Measurements from ENCODE around the gene SLC23A1.
"Not testable (repeated sequence)": the region's sequence is repeated elsewhere in the genome, so short reads cannot be mapped to it uniquely, and the experiment has no call there.

Gene SLC23A1

GRCh38 chr5:139374909-139375308, 8.2 kb downstream of the SLC23A1 start:
- no peak overlapping the region for H3K27ac ChIP-seq (ENCODE audit: low read length)
- H3K9ac ChIP-seq (ENCODE audit: low read length), result no peak overlapping the region
- peaks cover 5% of the 10 kb centered on the region for H3K4me1 ChIP-seq (ENCODE audit: control insufficient read depth, low read depth, low read length)
- H3K27me3 ChIP-seq (ENCODE audit: control insufficient read depth, insufficient read depth, low read length), result no peaks in the 10 kb centered on the region
- no peaks in the 10 kb centered on the region for H3K9me3 ChIP-seq (ENCODE audit: control insufficient read depth, low read depth, low read length)
- no peak overlapping the region for H3K4me3 ChIP-seq (ENCODE audit: low read length)
- H3K36me3 ChIP-seq (ENCODE audit: control insufficient read depth, low read depth, low read length), result peaks cover 17% of the 10 kb centered on the region

- H3K27ac ChIP-seq (ENCODE audit: low read length), result no peak overlapping the region
These were observed 11.3 kb downstream of the SLC23A1 start for GRCh38 chr5:139371482-139372435.

GRCh38 chr5:139369181-139369580, 13.9 kb downstream of the SLC23A1 start:
- Histone ChIP-seq H3K27me3 (ENCODE audit: control insufficient read depth, insufficient read depth, low read length) (no peaks in the 10 kb centered on the region), H3K9ac (ENCODE audit: low read length) (no peak overlapping the region), H3K36me3 (ENCODE audit: control insufficient read depth, low read depth, low read length) (peaks cover 60% of the 10 kb centered on the region), H3K4me3 (ENCODE audit: low read length) (no peak overlapping the region), H3K27ac (ENCODE audit: low read length) (no peak overlapping the region), H3K4me1 (ENCODE audit: control insufficient read depth, low read depth, low read length) (no peaks in the 10 kb centered on the region), H3K9me3 (ENCODE audit: control insufficient read depth, low read depth, low read length) (no peaks in the 10 kb centered on the region)

More at GRCh38 chr5:139371482-139372435, 11.3 kb downstream of the SLC23A1 start:
- Histone ChIP-seq H3K4me3 (ENCODE audit: low read length) (no peak overlapping the region), H3K36me3 (ENCODE audit: control insufficient read depth, low read depth, low read length) (peaks cover 39% of the 10 kb centered on the region), H3K4me1 (ENCODE audit: control insufficient read depth, low read depth, low read length) (no peaks in the 10 kb centered on the region), H3K9ac (ENCODE audit: low read length) (no peak overlapping the region), H3K9me3 (ENCODE audit: control insufficient read depth, low read depth, low read length) (no peaks in the 10 kb centered on the region), H3K27me3 (ENCODE audit: control insufficient read depth, insufficient read depth, low read length) (no peaks in the 10 kb centered on the region)

GRCh38 chr5:139368613-139369012, 14.5 kb downstream of the SLC23A1 start:
- peaks cover 66% of the 10 kb centered on the region for H3K36me3 ChIP-seq (ENCODE audit: control insufficient read depth, low read depth, low read length)
- no peak overlapping the region for H3K4me3 ChIP-seq (ENCODE audit: low read length)
- H3K4me1 ChIP-seq (ENCODE audit: control insufficient read depth, low read depth, low read length), result no peaks in the 10 kb centered on the region
- H3K27ac ChIP-seq (ENCODE audit: low read length), result no peak overlapping the region
- no peaks in the 10 kb centered on the region for H3K9me3 ChIP-seq (ENCODE audit: control insufficient read depth, low read depth, low read length)
- no peaks in the 10 kb centered on the region for H3K27me3 ChIP-seq (ENCODE audit: control insufficient read depth, insufficient read depth, low read length)
- no peak overlapping the region for H3K9ac ChIP-seq (ENCODE audit: low read length)

- Histone ChIP-seq H3K36me3 (ENCODE audit: control insufficient read depth, low read depth, low read length) (peaks cover 52% of the 10 kb centered on the region), H3K27me3 (ENCODE audit: control insufficient read depth, insufficient read depth, low read length) (no peaks in the 10 kb centered on the region), H3K27ac (ENCODE audit: low read length) (no peak overlapping the region), H3K4me3 (ENCODE audit: low read length) (no peak overlapping the region), H3K9me3 (ENCODE audit: control insufficient read depth, low read depth, low read length) (no peaks in the 10 kb centered on the region), H3K4me1 (ENCODE audit: control insufficient read depth, low read depth, low read length) (no peaks in the 10 kb centered on the region), H3K9ac (ENCODE audit: low read length) (no peak overlapping the region)
These were observed 18.6 kb downstream of the SLC23A1 start for GRCh38 chr5:139364466-139364865.

GRCh38 chr5:139363937-139364336, 19.2 kb downstream of the SLC23A1 start:
- no peaks in the 10 kb centered on the region for H3K9me3 ChIP-seq (ENCODE audit: control insufficient read depth, low read depth, low read length)
- H3K27me3 ChIP-seq (ENCODE audit: control insufficient read depth, insufficient read depth, low read length), result no peaks in the 10 kb centered on the region
- H3K4me1 ChIP-seq (ENCODE audit: control insufficient read depth, low read depth, low read length), result no peaks in the 10 kb centered on the region
- no peak overlapping the region for H3K27ac ChIP-seq (ENCODE audit: low read length)
- H3K9ac ChIP-seq (ENCODE audit: low read length), result no peak overlapping the region
- no peak overlapping the region for H3K4me3 ChIP-seq (ENCODE audit: low read length)
- H3K36me3 ChIP-seq (ENCODE audit: control insufficient read depth, low read depth, low read length), result peaks cover 47% of the 10 kb centered on the region

GRCh38 chr5:139361835-139362429, 21.2 kb downstream of the SLC23A1 start:
- H3K27me3 ChIP-seq (ENCODE audit: control insufficient read depth, insufficient read depth, low read length), result no peaks in the 10 kb centered on the region
- no peak overlapping the region for H3K4me3 ChIP-seq (ENCODE audit: low read length)
- H3K9ac ChIP-seq (ENCODE audit: low read length), result no peak overlapping the region
- no peaks in the 10 kb centered on the region for H3K4me1 ChIP-seq (ENCODE audit: control insufficient read depth, low read depth, low read length)
- H3K36me3 ChIP-seq (ENCODE audit: control insufficient read depth, low read depth, low read length), result peaks cover 36% of the 10 kb centered on the region
- no peaks in the 10 kb centered on the region for H3K9me3 ChIP-seq (ENCODE audit: control insufficient read depth, low read depth, low read length)
- no peak overlapping the region for H3K27ac ChIP-seq (ENCODE audit: low read length)

- Histone ChIP-seq H3K27me3 (ENCODE audit: control insufficient read depth, insufficient read depth, low read length) (no peaks in the 10 kb centered on the region), H3K4me1 (ENCODE audit: control insufficient read depth, low read depth, low read length) (no peaks in the 10 kb centered on the region), H3K9me3 (ENCODE audit: control insufficient read depth, low read depth, low read length) (no peaks in the 10 kb centered on the region), H3K36me3 (ENCODE audit: control insufficient read depth, low read depth, low read length) (peaks cover 21% of the 10 kb centered on the region), H3K27ac (ENCODE audit: low read length) (no peak overlapping the region), H3K9ac (ENCODE audit: low read length) (no peak overlapping the region), H3K4me3 (ENCODE audit: low read length) (no peak overlapping the region)
These were observed 22.7 kb downstream of the SLC23A1 start for GRCh38 chr5:139360384-139360783.

GRCh38 chr5:139358064-139358463, 25.0 kb downstream of the SLC23A1 start:
- peaks cover 4% of the 10 kb centered on the region for H3K36me3 ChIP-seq (ENCODE audit: control insufficient read depth, low read depth, low read length)
- no peaks in the 10 kb centered on the region for H3K9me3 ChIP-seq (ENCODE audit: control insufficient read depth, low read depth, low read length)
- H3K9ac ChIP-seq (ENCODE audit: low read length), result no peak overlapping the region
- no peaks in the 10 kb centered on the region for H3K4me1 ChIP-seq (ENCODE audit: control insufficient read depth, low read depth, low read length)
- no peaks in the 10 kb centered on the region for H3K27me3 ChIP-seq (ENCODE audit: control insufficient read depth, insufficient read depth, low read length)
- no peak overlapping the region for H3K4me3 ChIP-seq (ENCODE audit: low read length)
- no peak overlapping the region for H3K27ac ChIP-seq (ENCODE audit: low read length)

- H3K27me3 ChIP-seq (ENCODE audit: control insufficient read depth, insufficient read depth, low read length); H3K27ac ChIP-seq (ENCODE audit: low read length); H3K9ac ChIP-seq (ENCODE audit: low read length); H3K4me1 ChIP-seq (ENCODE audit: control insufficient read depth, low read depth, low read length); H3K4me3 ChIP-seq (ENCODE audit: low read length); H3K9me3 ChIP-seq (ENCODE audit: control insufficient read depth, low read depth, low read length): not testable (repeated sequence)
- peaks cover 10% of the 10 kb centered on the region for H3K36me3 ChIP-seq (ENCODE audit: control insufficient read depth, low read depth, low read length)
These were observed 27.2 kb downstream of the SLC23A1 start for GRCh38 chr5:139355900-139356299.

- Histone ChIP-seq H3K27ac (ENCODE audit: low read length) (no peak overlapping the region), H3K36me3 (ENCODE audit: control insufficient read depth, low read depth, low read length) (peaks cover 10% of the 10 kb centered on the region), H3K4me3 (ENCODE audit: low read length) (no peak overlapping the region), H3K9ac (ENCODE audit: low read length) (no peak overlapping the region), H3K9me3 (ENCODE audit: control insufficient read depth, low read depth, low read length) (no peaks in the 10 kb centered on the region), H3K27me3 (ENCODE audit: control insufficient read depth, insufficient read depth, low read length) (no peaks in the 10 kb centered on the region), H3K4me1 (ENCODE audit: control insufficient read depth, low read depth, low read length) (no peaks in the 10 kb centered on the region)
These were observed 28.9 kb downstream of the SLC23A1 start for GRCh38 chr5:139354186-139354585.

- H3K9me3 ChIP-seq (ENCODE audit: control insufficient read depth, low read depth, low read length); H3K4me1 ChIP-seq (ENCODE audit: control insufficient read depth, low read depth, low read length); H3K4me3 ChIP-seq (ENCODE audit: low read length); H3K9ac ChIP-seq (ENCODE audit: low read length); H3K36me3 ChIP-seq (ENCODE audit: control insufficient read depth, low read depth, low read length); H3K27me3 ChIP-seq (ENCODE audit: control insufficient read depth, insufficient read depth, low read length); H3K27ac ChIP-seq (ENCODE audit: low read length): not testable (repeated sequence)
These were observed 35.2 kb downstream of the SLC23A1 start for GRCh38 chr5:139347863-139348262.
